Tibial nerve (tissue), 4 donors: ENCODE results near the gene JAKMIP1. TPM values are rescaled to one million over a fixed set of nuclear protein-coding genes. Genes with fewer than 3 reads are reported as not detected.

ENCODE experiments used
- DNase-seq, 2 donors: peaks; one replicate each; pipeline ENCODE4 v3.0.0-alpha.2; 2019; ENCODE audit warnings: low spot score in 2 of 2
- H3K27ac ChIP-seq, 4 donors: fragments of 200-600 bp; sonication (generic) in 3 of 4; one replicate each; pipeline ENCODE4 v1.5.1; 2017 to 2019; ENCODE audit warnings: mild to moderate bottlenecking in 1 of 4
- H3K27me3 ChIP-seq, 2 donors: fragments of 200-600 bp; sonication (generic) in 1 of 2; one replicate each; pipeline versions ENCODE4 v1.5.1 to v1.6.0; 2017 to 2019
- H3K36me3 ChIP-seq, 3 donors: fragments of 200-600 bp; sonication (generic); one replicate each; pipeline ENCODE4 v1.5.1; 2018 to 2019
- H3K4me1 ChIP-seq, 4 donors: fragments of 200-600 bp; sonication (generic) in 3 of 4; one replicate each; pipeline ENCODE4 v1.5.1; 2017 to 2019
- H3K4me3 ChIP-seq, 4 donors: fragments of 200-600 bp; sonication (generic) in 3 of 4; one replicate each; pipeline ENCODE4 v1.5.1; 2017 to 2019; ENCODE audit warnings: mild to moderate bottlenecking in 1 of 4, moderate library complexity in 1 of 4
- H3K9me3 ChIP-seq, 4 donors: fragments of 200-600 bp; sonication (generic) in 3 of 4; one replicate each; pipeline ENCODE4 v1.5.1; 2017 to 2019
- CTCF ChIP-seq, 5 experiments: fragments of 200-600 bp in 3 of 5; fragments of 450-650 bp in 2 of 5; sonication (generic) in 3 of 5; IDR thresholded peaks; one replicate each; pipeline ENCODE4 v1.5.1; 2016 to 2019; ENCODE audit warnings: antibody characterized with exemption in 5 of 5, mild to moderate bottlenecking in 3 of 5, moderate library complexity in 2 of 5
- EP300 ChIP-seq, 2 donors: sonication (generic); formaldehyde crosslinking; IDR thresholded peaks; one replicate each; pipeline ENCODE4 v1.6.1; 2017; ENCODE audit warnings: antibody characterized with exemption in 2 of 2, mild to moderate bottlenecking in 1 of 2
- POLR2A ChIP-seq, 2 donors: fragments of 450-650 bp; IDR thresholded peaks; one replicate each; pipeline ENCODE4 v1.6.1; 2017; ENCODE audit warnings: antibody characterized with exemption in 2 of 2, mild to moderate bottlenecking in 2 of 2, moderate library complexity in 2 of 2
- WGBS, 2 donors: methylation state at CpG; one replicate each; pipeline ENCODE4 v1.1.5; 2018; 5-methylcytosine and 5-hydroxymethylcytosine counted together
- total RNA-seq, 4 donors: library from RNA; depleted of rRNA; stranded (reverse); fragments of >200 nt; gene quantifications; one replicate each; pipeline ENCODE4 v1.1.0, GENCODE V29; 2016

The JAKMIP1 gene
- total RNA-seq, 4 donors from 2014 or later = 0.30 to 2.5 (median 1.2) TPM

- Histone ChIP-seq H3K4me1 (no peaks in the 10 kb centered on the region), H3K27me3 (peaks cover 0 to 24% of the 10 kb centered on the region in 2 donors), H3K36me3 (no peaks in the 10 kb centered on the region), H3K27ac (no peak overlapping the region), H3K9me3 (peaks cover 0 to 14% (median 1%) of the 10 kb centered on the region in 4 donors), H3K4me3 (no peak overlapping the region)
- 81 to 89% methylated on average over 11 of the region's 11 CpGs for WGBS, 2 donors
- no peak for DNase-seq
- TF ChIP-seq POLR2A (IDR thresholded peaks at IDR 0.05) (no peak), CTCF (IDR thresholded peaks at IDR 0.05) (no peak), EP300 (IDR thresholded peaks at IDR 0.05) (no peak)
Measured at GRCh38 chr4:6191448-6192130, 8.8 kb downstream of the JAKMIP1 start.

GRCh38 chr4:6190486-6190885 is 9.9 kb downstream of the JAKMIP1 start:
- Histone ChIP-seq H3K4me1 (no peaks in the 10 kb centered on the region), H3K36me3 (no peaks in the 10 kb centered on the region), H3K4me3 (no peak overlapping the region), H3K27ac (no peak overlapping the region), H3K27me3 (peaks cover 0 to 14% of the 10 kb centered on the region in 2 donors), H3K9me3 (peaks cover 0 to 25% (median 1%) of the 10 kb centered on the region in 4 donors)
- TF ChIP-seq POLR2A (IDR thresholded peaks at IDR 0.05) (no peak), EP300 (IDR thresholded peaks at IDR 0.05) (no peak), CTCF (IDR thresholded peaks at IDR 0.05) (no peak)
- no peak for DNase-seq
- WGBS, 2 donors = 85 to 86% methylated on average over 7 to 8 of the region's 8 CpGs

- no peak overlapping the region for H3K4me3 ChIP-seq
- peaks cover 0 to 7% of the 10 kb centered on the region in 2 donors for H3K27me3 ChIP-seq
- peaks cover 0 to 33% (median 1%) of the 10 kb centered on the region in 4 donors for H3K9me3 ChIP-seq
- H3K36me3 ChIP-seq = no peaks in the 10 kb centered on the region
- no peak overlapping the region for H3K27ac ChIP-seq
- no peak for TF ChIP-seq POLR2A (IDR thresholded peaks at IDR 0.05)
- no peak for TF ChIP-seq CTCF (IDR thresholded peaks at IDR 0.05)
- WGBS, 2 donors = 81 to 87% methylated on average over 5 of the region's 5 CpGs
- no peak for DNase-seq
- H3K4me1 ChIP-seq = no peaks in the 10 kb centered on the region
Measured at GRCh38 chr4:6189511-6189910, 10.8 kb downstream of the JAKMIP1 start.

GRCh38 chr4:6188687-6189305 is 11.6 kb downstream of the JAKMIP1 start:
- WGBS, 2 donors = 36 to 45% methylated on average over 8 of the region's 8 CpGs
- no peak for TF ChIP-seq POLR2A (IDR thresholded peaks at IDR 0.05)
- no peak for TF ChIP-seq EP300 (IDR thresholded peaks at IDR 0.05)
- no peak for TF ChIP-seq CTCF (IDR thresholded peaks at IDR 0.05)
- no peaks in the 10 kb centered on the region for H3K4me1 ChIP-seq
- no peak overlapping the region for H3K27ac ChIP-seq
- H3K9me3 ChIP-seq = peaks cover 0 to 33% (median 1%) of the 10 kb centered on the region in 4 donors
- H3K27me3 ChIP-seq = peaks cover 0 to 5% of the 10 kb centered on the region in 2 donors
- H3K4me3 ChIP-seq = no peak overlapping the region
- no peaks in the 10 kb centered on the region for H3K36me3 ChIP-seq
- DNase-seq = no peak

GRCh38 chr4:6184169-6184568 is 16.2 kb downstream of the JAKMIP1 start:
- Histone ChIP-seq H3K4me1 (no peaks in the 10 kb centered on the region), H3K36me3 (no peaks in the 10 kb centered on the region), H3K27me3 (no peaks in the 10 kb centered on the region), H3K4me3 (no peak overlapping the region), H3K27ac (no peak overlapping the region), H3K9me3 (peaks cover 0 to 55% (median 1%) of the 10 kb centered on the region in 4 donors)
- WGBS, 2 donors = 49 to 74% methylated on average over 5 of the region's 5 CpGs
- no peak for TF ChIP-seq CTCF (IDR thresholded peaks at IDR 0.05)
- no peak for DNase-seq
